Activated T-cell treated with anti-CD3 and anti-CD28 coated beads, Interleukin-2, amount 50 U/mL, for 72 hours (primary cell): ENCODE measurements around the gene CNTNAP2. TPM values are rescaled to one million over a fixed set of nuclear protein-coding genes. Genes with fewer than 3 reads are reported as not detected.
"Not testable (repeated sequence)": the region's sequence is repeated elsewhere in the genome, so short reads cannot be mapped to it uniquely, and the experiment has no call there.

Source experiments
- ATAC-seq, 2 donors: fragments of 150-1000 bp; cut with Tn5 transposase; replicated peaks in 1 of 2; 2 replicates each; pipeline ENCODE4 v1.10.0; 2021; ENCODE audit warnings: moderate library complexity in 2 of 2, mild to moderate bottlenecking in 1 of 2
- DNase-seq, 2 donors: peaks; one replicate each; pipeline ENCODE4 v3.0.0; 2021 to 2022; ENCODE audit warnings: mixed read lengths in 1 of 2
- H3K27ac Mint-ChIP-seq: one replicate; pipeline ENCODE4 v1.8.0; 2022; ENCODE audit warnings: mild to moderate bottlenecking, moderate library complexity, mixed read lengths
- H3K27me3 Mint-ChIP-seq: one replicate; pipeline ENCODE4 v1.8.0; 2022; ENCODE audit warnings: low read depth, mixed read lengths
- H3K36me3 Mint-ChIP-seq, 2 donors: one replicate each; pipeline ENCODE4 v1.8.0; 2022; ENCODE audit warnings: mixed read lengths in 2 of 2, mild to moderate bottlenecking in 1 of 2; ENCODE audit not compliant: insufficient read depth in 2 of 2
- H3K4me1 Mint-ChIP-seq: one replicate; pipeline ENCODE4 v1.8.0; 2022; ENCODE audit warnings: low read depth, mixed read lengths
- H3K4me3 Mint-ChIP-seq, 2 donors: one replicate each; pipeline ENCODE4 v1.8.0; 2022; ENCODE audit warnings: mild to moderate bottlenecking in 2 of 2, mixed read lengths in 2 of 2, moderate library complexity in 2 of 2
- H3K9me3 Mint-ChIP-seq, 2 donors: one replicate each; pipeline ENCODE4 v1.8.0; 2022; ENCODE audit warnings: mixed read lengths in 2 of 2
- total RNA-seq, 2 donors: library from RNA; stranded (reverse); gene quantifications; one replicate each; pipeline ENCODE4 v1.2.3, GENCODE V29; 2022

CNTNAP2 gene
- total RNA-seq, 2 donors from 2014 or later: not detected

GRCh38 chr7:148270576-148270975 is 2154.0 kb downstream of the CNTNAP2 start:
- Mint-ChIP-seq H3K4me1 (no peaks in the 10 kb centered on the region), H3K27ac (no peak overlapping the region), H3K36me3 (no peaks in the 10 kb centered on the region), H3K9me3 (no peaks in the 10 kb centered on the region), H3K4me3 (no peak overlapping the region), H3K27me3 (peaks cover 15% of the 10 kb centered on the region)
- no peak for ATAC-seq
- no peak for DNase-seq

- Mint-ChIP-seq H3K9me3 (no peaks in the 10 kb centered on the region), H3K27ac (no peak overlapping the region), H3K4me1 (no peaks in the 10 kb centered on the region), H3K27me3 (peaks cover 21% of the 10 kb centered on the region), H3K36me3 (no peaks in the 10 kb centered on the region), H3K4me3 (no peak overlapping the region)
- DNase-seq (no peak), ATAC-seq (no peak)
Observed at GRCh38 chr7:148274118-148274517, 2157.5 kb downstream of the CNTNAP2 start.

GRCh38 chr7:148275359-148275890 is 2158.8 kb downstream of the CNTNAP2 start:
- Mint-ChIP-seq H3K27ac (no peak overlapping the region), H3K36me3 (no peaks in the 10 kb centered on the region), H3K27me3 (peaks cover 24% of the 10 kb centered on the region), H3K4me1 (no peaks in the 10 kb centered on the region), H3K9me3 (no peaks in the 10 kb centered on the region), H3K4me3 (no peak overlapping the region)
- ATAC-seq: no peak
- DNase-seq: no peak

GRCh38 chr7:148276314-148277041 is 2159.9 kb downstream of the CNTNAP2 start:
- no peaks in the 10 kb centered on the region for H3K36me3 Mint-ChIP-seq
- DNase-seq (no peak), ATAC-seq (no peak)
- no peak overlapping the region for H3K4me3 Mint-ChIP-seq
- H3K27ac Mint-ChIP-seq: no peak overlapping the region
- H3K4me1 Mint-ChIP-seq: no peaks in the 10 kb centered on the region
- H3K27me3 Mint-ChIP-seq: peaks cover 21% of the 10 kb centered on the region
- H3K9me3 Mint-ChIP-seq: no peaks in the 10 kb centered on the region

DNA sequence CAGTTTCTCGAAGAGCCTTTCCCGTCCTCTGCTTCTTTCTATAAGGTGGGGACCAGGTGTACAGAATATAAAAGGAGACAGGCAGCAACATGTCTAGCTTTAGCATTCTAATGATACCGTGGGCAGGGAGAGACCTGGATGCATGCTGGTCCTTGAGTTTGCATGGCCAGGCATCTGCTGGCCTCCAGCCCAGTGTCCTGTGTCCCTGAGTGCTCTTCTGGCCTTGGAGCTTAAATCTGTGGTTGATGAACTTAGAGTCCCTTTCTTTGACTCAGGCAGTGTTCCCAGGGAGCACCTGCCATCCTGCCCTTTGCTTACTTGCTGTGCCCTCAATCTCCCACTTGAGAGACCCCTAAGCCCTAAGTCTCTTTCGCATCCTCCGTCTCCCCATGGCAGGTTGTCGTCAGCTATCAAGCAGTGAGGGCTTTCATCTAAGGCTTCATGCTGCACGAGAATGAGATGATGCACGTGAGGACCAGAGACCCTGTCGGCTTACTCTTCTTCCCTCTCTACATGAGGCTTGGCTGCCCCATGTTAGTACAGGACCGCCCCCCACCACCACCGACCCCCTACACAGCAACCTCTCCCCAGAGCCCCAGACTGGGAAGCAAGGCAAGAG is 2160.6 kb downstream of the CNTNAP2 start:
- no peaks in the 10 kb centered on the region for H3K9me3 Mint-ChIP-seq
- peaks cover 21% of the 10 kb centered on the region for H3K27me3 Mint-ChIP-seq
- H3K4me1 Mint-ChIP-seq: no peaks in the 10 kb centered on the region
- no peaks in the 10 kb centered on the region for H3K36me3 Mint-ChIP-seq
- H3K4me3 Mint-ChIP-seq: no peak overlapping the region
- no peak for DNase-seq
- no peak for ATAC-seq
- H3K27ac Mint-ChIP-seq: no peak overlapping the region

DNA sequence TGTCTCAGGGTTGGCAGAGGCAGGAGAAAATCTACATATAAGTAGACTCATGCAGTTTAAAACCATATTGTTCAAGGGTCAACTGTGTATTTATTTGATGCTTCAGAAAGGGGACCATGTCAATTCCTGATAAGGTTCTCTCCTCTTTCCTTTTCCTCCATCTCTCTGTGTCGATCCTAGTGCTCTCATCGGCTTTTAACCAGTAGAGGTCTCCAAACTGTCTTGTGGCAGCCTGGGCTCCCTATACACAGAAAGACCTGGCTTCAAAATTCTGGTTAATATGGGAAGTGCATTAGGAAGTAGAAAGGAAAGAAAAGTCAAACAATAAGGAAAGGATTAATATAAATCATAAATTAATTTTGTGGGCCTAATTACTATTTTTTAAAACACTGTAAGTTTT is 2169.5 kb downstream of the CNTNAP2 start:
- no peaks in the 10 kb centered on the region for H3K9me3 Mint-ChIP-seq
- ATAC-seq (no peak), DNase-seq (no peak)
- no peaks in the 10 kb centered on the region for H3K36me3 Mint-ChIP-seq
- H3K4me3 Mint-ChIP-seq: no peak overlapping the region
- H3K27me3 Mint-ChIP-seq: peaks cover 6% of the 10 kb centered on the region
- no peaks in the 10 kb centered on the region for H3K4me1 Mint-ChIP-seq
- no peak overlapping the region for H3K27ac Mint-ChIP-seq

DNA sequence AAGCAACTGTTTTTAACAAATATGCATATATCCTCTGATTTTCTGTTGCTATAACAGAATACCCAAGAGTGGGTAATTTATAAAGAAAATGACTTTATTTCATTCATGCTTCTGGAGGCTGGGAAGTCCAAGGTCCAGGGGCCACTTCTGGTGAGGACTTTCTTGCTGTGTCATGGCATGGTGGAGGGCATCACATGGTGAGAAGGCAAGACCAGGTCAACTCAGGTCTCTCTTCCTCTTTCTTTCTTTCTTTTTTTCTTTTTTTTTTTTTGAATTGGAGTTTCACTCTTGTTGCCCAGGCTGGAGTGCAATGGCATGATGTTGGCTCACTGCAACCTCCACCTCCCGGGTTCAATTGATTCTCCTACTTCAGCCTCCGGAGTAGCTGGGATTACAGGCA is 2170.9 kb downstream of the CNTNAP2 start:
- no peak for ATAC-seq
- H3K27ac Mint-ChIP-seq: no peak overlapping the region
- no peak overlapping the region for H3K4me3 Mint-ChIP-seq
- H3K4me1 Mint-ChIP-seq: no peaks in the 10 kb centered on the region
- no peak for DNase-seq
- no peaks in the 10 kb centered on the region for H3K36me3 Mint-ChIP-seq
- H3K9me3 Mint-ChIP-seq: no peaks in the 10 kb centered on the region
- peaks cover 6% of the 10 kb centered on the region for H3K27me3 Mint-ChIP-seq

GRCh38 chr7:148288592-148289151 is 2172.1 kb downstream of the CNTNAP2 start:
- ATAC-seq: no peak
- no peaks in the 10 kb centered on the region for H3K36me3 Mint-ChIP-seq
- no peaks in the 10 kb centered on the region for H3K4me1 Mint-ChIP-seq
- H3K27ac Mint-ChIP-seq: no peak overlapping the region
- H3K4me3 Mint-ChIP-seq: no peak overlapping the region
- no peaks in the 10 kb centered on the region for H3K9me3 Mint-ChIP-seq
- peaks cover 6% of the 10 kb centered on the region for H3K27me3 Mint-ChIP-seq
- DNase-seq: no peak

DNA sequence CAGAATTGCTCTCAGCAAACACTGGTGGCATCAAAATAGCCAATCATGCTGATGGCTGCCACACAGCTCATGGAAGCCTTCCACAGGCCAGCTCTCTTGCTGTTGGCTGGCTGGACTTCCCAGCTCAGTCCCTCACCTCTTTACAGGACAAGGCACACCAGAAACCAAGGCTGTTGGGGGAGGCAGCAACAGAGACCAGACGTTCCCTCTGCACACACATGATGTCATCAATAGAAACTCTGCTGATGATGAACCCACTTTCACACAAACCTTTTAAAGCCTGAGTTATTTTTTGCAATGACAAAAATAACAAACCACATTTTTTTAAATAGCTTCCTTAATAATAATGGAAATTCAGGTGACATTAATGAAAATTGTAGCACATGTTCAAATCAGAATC is 2173.0 kb downstream of the CNTNAP2 start:
- H3K36me3 Mint-ChIP-seq: no peaks in the 10 kb centered on the region
- no peak for ATAC-seq
- no peak overlapping the region for H3K27ac Mint-ChIP-seq
- H3K9me3 Mint-ChIP-seq: no peaks in the 10 kb centered on the region
- no peaks in the 10 kb centered on the region for H3K4me1 Mint-ChIP-seq
- peaks cover 6% of the 10 kb centered on the region for H3K27me3 Mint-ChIP-seq
- no peak for DNase-seq
- H3K4me3 Mint-ChIP-seq: no peak overlapping the region

DNA sequence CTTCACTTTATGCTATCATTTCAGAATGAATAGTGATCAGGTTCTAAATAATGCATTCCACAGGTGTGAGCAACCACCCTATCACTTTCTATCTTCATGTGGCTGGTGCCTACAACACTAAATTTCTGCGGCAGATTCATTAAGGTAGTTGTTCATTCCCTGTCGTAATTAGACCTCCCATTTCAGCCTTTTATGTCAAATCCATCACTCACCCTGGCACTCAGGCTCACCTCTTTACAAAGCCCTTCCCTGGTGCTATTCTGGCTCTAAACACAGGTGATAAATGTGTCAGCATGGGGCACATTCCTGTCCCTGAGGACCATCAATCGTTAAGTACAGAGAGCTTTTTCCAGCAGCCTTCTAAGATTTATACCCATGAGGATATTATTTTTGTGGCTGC is 2173.9 kb downstream of the CNTNAP2 start:
- no peak for ATAC-seq
- DNase-seq: no peak
- Mint-ChIP-seq H3K27me3 (peaks cover 6% of the 10 kb centered on the region), H3K4me1 (no peaks in the 10 kb centered on the region), H3K27ac (no peak overlapping the region), H3K36me3 (no peaks in the 10 kb centered on the region), H3K4me3 (no peak overlapping the region), H3K9me3 (no peaks in the 10 kb centered on the region)

- Mint-ChIP-seq H3K4me3 (no peak overlapping the region), H3K27me3 (peaks cover 6% of the 10 kb centered on the region), H3K9me3 (peaks cover 0 to under 1% of the 10 kb centered on the region in 2 donors), H3K27ac (no peak overlapping the region), H3K36me3 (no peaks in the 10 kb centered on the region), H3K4me1 (no peaks in the 10 kb centered on the region)
- ATAC-seq: no peak
- DNase-seq: no peak
Observed at GRCh38 chr7:148291799-148292198, 2175.2 kb downstream of the CNTNAP2 start.

DNA sequence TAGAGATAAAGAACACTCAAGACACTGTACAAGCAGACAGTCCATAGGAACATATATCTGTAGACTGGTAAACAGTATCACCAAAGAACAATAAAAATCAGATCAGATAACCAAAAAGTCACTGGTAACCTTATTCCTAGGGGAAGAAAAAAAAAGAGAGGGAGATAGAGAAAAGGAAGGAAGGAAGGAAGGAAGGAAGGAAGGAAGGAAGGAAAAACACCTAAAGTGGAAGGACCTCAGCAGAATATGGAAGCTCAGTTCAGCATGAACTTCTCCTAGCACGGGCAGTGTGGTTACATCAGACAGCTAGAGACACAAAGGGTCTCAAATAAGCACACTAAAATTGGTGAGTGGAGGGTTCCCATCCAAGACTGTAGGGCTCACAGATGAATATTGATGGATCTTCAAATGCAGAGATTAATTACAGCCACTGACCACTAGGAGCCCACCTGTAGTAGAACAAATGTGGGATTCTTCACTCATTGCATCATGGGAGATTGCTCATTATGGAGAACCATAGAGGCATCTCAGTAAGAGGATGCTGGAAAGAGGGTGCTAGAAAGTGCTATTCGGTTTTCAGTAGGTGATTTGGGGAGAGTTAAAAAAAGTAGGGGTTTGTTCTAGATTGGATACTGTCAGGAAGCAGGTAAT is 2180.5 kb downstream of the CNTNAP2 start:
- no peaks in the 10 kb centered on the region for H3K4me1 Mint-ChIP-seq
- peaks cover 0 to 2% of the 10 kb centered on the region in 2 donors for H3K9me3 Mint-ChIP-seq
- H3K27ac Mint-ChIP-seq: no peak overlapping the region
- H3K27me3 Mint-ChIP-seq: no peaks in the 10 kb centered on the region
- no peak for DNase-seq
- H3K36me3 Mint-ChIP-seq: no peaks in the 10 kb centered on the region
- ATAC-seq: no peak
- no peak overlapping the region for H3K4me3 Mint-ChIP-seq

- ATAC-seq, H3K27me3 Mint-ChIP-seq, H3K9me3 Mint-ChIP-seq, DNase-seq, H3K36me3 Mint-ChIP-seq, H3K27ac Mint-ChIP-seq, H3K4me1 Mint-ChIP-seq, H3K4me3 Mint-ChIP-seq: not testable (repeated sequence)
Observed at GRCh38 chr7:148298768-148299167, 2182.2 kb downstream of the CNTNAP2 start.
